ENCODE measurements around the gene TMEFF1. TPM values are rescaled to one million over a fixed set of nuclear protein-coding genes. Genes with fewer than 3 reads are reported as not detected.

TMEFF1 gene
- total and polyA plus RNA-seq, 2 of the 8 experiments (the other 6 are each of a cell fraction or from before 2014, with no cell fraction given): 13.5 to 68.2 TPM

GRCh38 chr9:100465761-100466160, 7.2 kb upstream of the TMEFF1 start:
- ChIA-PET CTCF (ENCODE audit: partially characterized antibody) (interaction anchor here (1.1 to 3.0 kb wide), 6 partner anchors 12 to 141 kb away, joined by 3 to 13 read pairs (median 4); partner anchors contain the start of gene TEX10), POLR2A (ENCODE audit: partially characterized antibody) (interaction anchor here (0.8 to 2.0 kb wide), 3 partner anchors 13 to 113 kb away, joined by 4 to 6 read pairs (median 5); partner anchors contain the start of genes MSANTD3 and TEX10)
- Histone ChIP-seq H4K8ac (ENCODE audit: extremely low read depth, insufficient read depth, low read length) (no peak overlapping the region), H3K4me3 (ENCODE audit: extremely low read depth in 1 of 4, insufficient read depth in 2 of 4, low read depth in 3 of 4, low read length in 4 of 4) (no peak overlapping the region), H3K14ac (ENCODE audit: insufficient read length) (no peak overlapping the region), H3K4me2 (ENCODE audit: insufficient read depth in 1 of 2, low read depth in 2 of 2, low read length in 2 of 2) (no peak overlapping the region), H3K79me2 (ENCODE audit: control insufficient read depth in 1 of 2, insufficient read depth in 2 of 2, low read length in 2 of 2) (no peaks in the 10 kb centered on the region), H3K23ac (ENCODE audit: insufficient read length) (no peak overlapping the region), H2BK5ac (ENCODE audit: low read depth, low read length) (no peak overlapping the region), H2BK120ac (replicated peaks; ENCODE audit: low read depth, low read length) (no peak overlapping the region), H2BK20ac (ENCODE audit: low read length) (no peak overlapping the region), H4K91ac (replicated peaks; ENCODE audit: insufficient read length, low read length) (no peak overlapping the region), H3K27ac (ENCODE audit: low read depth, low read length) (no peak overlapping the region), H3K9ac (replicated peaks in 1 of 4; ENCODE audit: extremely low read depth in 1 of 4, low read depth in 3 of 4, low read length in 3 of 4) (no peak overlapping the region), H2AFZ (ENCODE audit: low read length) (no peak overlapping the region), H3K36me3 (ENCODE audit: control insufficient read depth in 2 of 4, insufficient read depth in 4 of 4, low read length in 3 of 4) (no peaks in the 10 kb centered on the region), H2AK5ac (ENCODE audit: low read depth, low read length) (no peak overlapping the region), H3K79me1 (ENCODE audit: low read depth, low read length) (no peaks in the 10 kb centered on the region), H3K4me1 (replicated peaks in 1 of 4; ENCODE audit: control insufficient read depth in 3 of 4, insufficient read depth in 4 of 4, low read length in 3 of 4) (peaks cover 0 to 6% (median 2%) of the 10 kb centered on the region in 4 experiments; a peak in 3 of 7 replicates), H3K4ac (replicated peaks; ENCODE audit: insufficient read length, low read depth, low read length) (no peak overlapping the region), H4K5ac (ENCODE audit: insufficient read length, low read depth, low read length) (no peak overlapping the region), H3K9me3 (ENCODE audit: insufficient read depth in 2 of 2, low read depth in 1 of 2, low read length in 1 of 2) (no peaks in the 10 kb centered on the region), H3K18ac (ENCODE audit: extremely low read depth, low read length) (no peak overlapping the region), H4K20me1 (replicated peaks in 1 of 2; ENCODE audit: control insufficient read depth in 1 of 2, insufficient read depth in 2 of 2, low read length in 2 of 2) (no peaks in the 10 kb centered on the region), H3K56ac (replicated peaks; ENCODE audit: insufficient read length, low read depth, low read length) (no peak overlapping the region), H3K23me2 (ENCODE audit: low read depth, low read length) (no peaks in the 10 kb centered on the region), H3K27me3 (replicated peaks in 1 of 4; ENCODE audit: control insufficient read depth in 3 of 4, extremely low read depth in 1 of 4, insufficient read depth in 3 of 4, low read length in 3 of 4) (no peaks in the 10 kb centered on the region), H2BK15ac (ENCODE audit: low read length) (no peak overlapping the region), H2BK12ac (ENCODE audit: low read depth, low read length) (no peak overlapping the region)
- WGBS, 2 experiments (ENCODE audit: extremely low coverage in 1 of 2, insufficient coverage in 1 of 2, insufficient read length in 1 of 2, insufficient replicate concordance in 2 of 2, low coverage in 1 of 2, low lambda C conversion rate in 2 of 2, missing lambda C conversion rate in 1 of 2): 93% methylated on average over 1 of the region's 1 CpG; no CpG with 5 or more reads in 1 of the 2 experiments
- TF ChIP-seq SRF (IDR thresholded peaks at IDR 0.05; ENCODE audit: low read depth, low read length) (no peak), RBBP5 (IDR thresholded peaks at IDR 0.05; ENCODE audit: borderline replicate concordance, low read depth, low read length) (no peak)
- DNase-seq (ENCODE audit: low read depth in 1 of 2, low spot score in 2 of 2): no peak
- no peak for FAIRE-seq
